ENCODE data around the gene TULP4.

Gene TULP4

DNA sequence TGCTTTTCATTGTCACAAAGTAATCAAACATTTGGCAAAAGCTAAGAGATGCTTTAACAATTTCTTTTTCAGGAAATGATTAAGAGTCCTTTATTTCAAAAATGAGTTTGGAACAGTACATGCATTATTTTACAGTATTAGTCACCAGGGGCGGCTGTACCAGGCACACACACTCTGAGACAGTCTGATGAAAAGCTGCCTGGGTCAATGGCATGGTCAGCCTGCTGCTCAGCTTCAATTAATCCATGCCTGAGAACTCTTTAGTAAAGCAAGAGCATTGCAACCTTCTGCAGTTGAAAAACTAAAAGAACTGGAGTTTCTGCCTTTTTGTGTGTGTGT is 105.5 kb downstream of the TULP4 start:
- no peak overlapping the region for H2AK5ac ChIP-seq (ENCODE audit: low read length, severe bottlenecking)
- peak; percentile 78 for DNase-seq
- WGBS, result 16% methylated on average over 1 of the region's 1 CpG
- no peak overlapping the region for H2AFZ ChIP-seq (ENCODE audit: low read depth, low read length)
- no peak overlapping the region for H3K23ac ChIP-seq (ENCODE audit: low read length in 2 of 2)
- H3K79me1 ChIP-seq (replicated peaks; ENCODE audit: low read length, poor library complexity, severe bottlenecking), result peaks cover 10% of the 10 kb centered on the region
- H2BK15ac ChIP-seq (ENCODE audit: low read depth, poor library complexity, severe bottlenecking), result no peak overlapping the region
- H3K27me3 ChIP-seq (ENCODE audit: control insufficient read depth in 1 of 2, insufficient read depth in 1 of 2, low read length in 2 of 2), result no peaks in the 10 kb centered on the region
- no peak overlapping the region for H3K9ac ChIP-seq (ENCODE audit: low read length)
- no peak overlapping the region for H2BK120ac ChIP-seq (ENCODE audit: low read depth, low read length)
- no peak overlapping the region for H3K4me3 ChIP-seq (ENCODE audit: insufficient read depth in 1 of 2, low read depth in 1 of 2, low read length in 2 of 2)
- no peak overlapping the region for H2BK5ac ChIP-seq (ENCODE audit: low read depth, low read length, poor library complexity, severe bottlenecking)
- H3K4me1 ChIP-seq (ENCODE audit: control insufficient read depth, insufficient read depth, low read depth, low read length), result peaks cover 3% of the 10 kb centered on the region
- no peak overlapping the region for H3K4me2 ChIP-seq (ENCODE audit: low read length, poor library complexity, severe bottlenecking)
- H3K4ac ChIP-seq (ENCODE audit: low read depth in 1 of 2, low read length in 2 of 2), result no peak overlapping the region
- H3K14ac ChIP-seq (ENCODE audit: low read length in 2 of 2), result no peak overlapping the region
- H2BK12ac ChIP-seq (ENCODE audit: low read length in 2 of 2), result no peak overlapping the region
- H4K8ac ChIP-seq (ENCODE audit: low read length), result no peak overlapping the region
- H3K9me3 ChIP-seq (ENCODE audit: control insufficient read depth, low read length), result peaks cover 8% of the 10 kb centered on the region
- no peak overlapping the region for H3K18ac ChIP-seq (ENCODE audit: low read depth in 1 of 2, low read length in 2 of 2)
- H3K36me3 ChIP-seq (ENCODE audit: control insufficient read depth in 1 of 2, insufficient read depth in 2 of 2, low read depth in 1 of 2, low read length in 2 of 2), result peaks cover 10 to 25% of the 10 kb centered on the region in 2 experiments
- H3K27ac ChIP-seq (ENCODE audit: low read length, poor library complexity, severe bottlenecking), result no peak overlapping the region
- no peak overlapping the region for H4K91ac ChIP-seq (ENCODE audit: low read length)

DNA sequence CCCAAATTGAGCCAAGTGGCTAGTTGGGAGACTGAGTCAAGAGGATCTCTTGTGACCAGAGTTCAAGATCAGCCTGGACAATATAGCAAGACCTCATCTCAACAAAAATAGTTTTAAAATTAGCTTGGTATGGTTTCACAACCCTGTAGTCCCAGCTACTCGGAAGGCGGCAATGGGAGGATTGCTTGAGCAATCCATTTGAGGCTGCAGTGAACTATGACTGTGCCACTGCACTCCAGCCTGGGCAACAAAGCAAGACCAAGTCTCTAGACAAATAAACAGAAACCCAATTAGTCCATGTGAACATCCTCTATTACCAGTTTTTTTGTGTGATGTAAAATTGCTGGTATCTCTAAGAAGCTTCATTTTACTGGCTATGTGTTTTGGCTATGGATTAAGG is 106.2 kb downstream of the TULP4 start:
- no peak overlapping the region for H2AK5ac ChIP-seq (ENCODE audit: low read length, severe bottlenecking)
- no peak overlapping the region for H3K23ac ChIP-seq (ENCODE audit: low read length in 2 of 2)
- H4K8ac ChIP-seq (ENCODE audit: low read length), result no peak overlapping the region
- 53% methylated on average over 2 of the region's 2 CpGs for WGBS
- peaks cover 8% of the 10 kb centered on the region for H3K9me3 ChIP-seq (ENCODE audit: control insufficient read depth, low read length)
- H3K9ac ChIP-seq (ENCODE audit: low read length), result no peak overlapping the region
- H3K4ac ChIP-seq (ENCODE audit: low read depth in 1 of 2, low read length in 2 of 2), result no peak overlapping the region
- no peak overlapping the region for H3K27ac ChIP-seq (ENCODE audit: low read length, poor library complexity, severe bottlenecking)
- H2BK12ac ChIP-seq (ENCODE audit: low read length in 2 of 2), result no peak overlapping the region
- H2AFZ ChIP-seq (ENCODE audit: low read depth, low read length), result no peak overlapping the region
- H2BK15ac ChIP-seq (ENCODE audit: low read depth, poor library complexity, severe bottlenecking), result no peak overlapping the region
- H3K27me3 ChIP-seq (ENCODE audit: control insufficient read depth in 1 of 2, insufficient read depth in 1 of 2, low read length in 2 of 2), result no peaks in the 10 kb centered on the region
- H3K18ac ChIP-seq (ENCODE audit: low read depth in 1 of 2, low read length in 2 of 2), result no peak overlapping the region
- H2BK5ac ChIP-seq (ENCODE audit: low read depth, low read length, poor library complexity, severe bottlenecking), result no peak overlapping the region
- peaks cover 6 to 21% of the 10 kb centered on the region in 2 experiments for H3K36me3 ChIP-seq (ENCODE audit: control insufficient read depth in 1 of 2, insufficient read depth in 2 of 2, low read depth in 1 of 2, low read length in 2 of 2)
- no peak overlapping the region for H2BK120ac ChIP-seq (ENCODE audit: low read depth, low read length)
- no peak overlapping the region for H3K14ac ChIP-seq (ENCODE audit: low read length in 2 of 2)
- H3K79me1 ChIP-seq (replicated peaks; ENCODE audit: low read length, poor library complexity, severe bottlenecking), result peaks cover 5% of the 10 kb centered on the region
- DNase-seq, result peak; percentile 66
- H3K4me3 ChIP-seq (ENCODE audit: insufficient read depth in 1 of 2, low read depth in 1 of 2, low read length in 2 of 2), result no peak overlapping the region
- H4K91ac ChIP-seq (ENCODE audit: low read length), result no peak overlapping the region
- H3K4me2 ChIP-seq (ENCODE audit: low read length, poor library complexity, severe bottlenecking), result no peak overlapping the region
- peaks cover 1% of the 10 kb centered on the region for H3K4me1 ChIP-seq (ENCODE audit: control insufficient read depth, insufficient read depth, low read depth, low read length)

DNA sequence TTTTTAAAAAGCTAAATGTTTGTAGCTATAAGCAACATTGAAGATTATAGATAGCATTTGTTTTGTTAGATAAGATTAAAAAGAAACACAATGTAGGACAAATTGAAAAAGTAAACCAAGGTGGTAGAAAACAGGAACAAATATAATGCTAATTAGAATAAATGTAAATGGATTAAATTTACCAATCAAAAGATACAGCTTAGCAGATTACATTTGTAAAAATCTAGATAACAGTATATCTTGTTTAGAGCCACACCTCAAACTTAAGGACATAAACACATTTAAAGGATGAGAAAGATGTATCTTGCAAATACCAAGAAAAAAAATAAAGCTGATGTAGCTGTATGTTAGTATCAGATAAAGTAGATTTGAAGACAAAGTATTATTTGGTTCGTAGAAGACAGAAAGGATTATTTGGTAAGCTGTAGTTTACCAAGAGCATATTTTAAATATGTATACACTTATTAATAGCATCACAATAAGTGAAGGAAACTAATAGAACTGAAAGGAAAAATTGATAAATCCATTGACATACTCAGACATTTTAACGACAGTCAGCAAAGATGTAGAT is 107.2 kb downstream of the TULP4 start:
- Histone ChIP-seq H4K91ac (ENCODE audit: low read length) (no peak overlapping the region), H2BK5ac (ENCODE audit: low read depth, low read length, poor library complexity, severe bottlenecking) (no peak overlapping the region), H3K36me3 (ENCODE audit: control insufficient read depth in 1 of 2, insufficient read depth in 2 of 2, low read depth in 1 of 2, low read length in 2 of 2) (peaks cover under 1 to 11% of the 10 kb centered on the region in 2 experiments), H3K9ac (ENCODE audit: low read length) (no peak overlapping the region), H4K8ac (ENCODE audit: low read length) (no peak overlapping the region), H3K27ac (ENCODE audit: low read length, poor library complexity, severe bottlenecking) (no peak overlapping the region), H2BK120ac (ENCODE audit: low read depth, low read length) (no peak overlapping the region), H3K79me1 (replicated peaks; ENCODE audit: low read length, poor library complexity, severe bottlenecking) (no peaks in the 10 kb centered on the region), H3K4me3 (ENCODE audit: insufficient read depth in 1 of 2, low read depth in 1 of 2, low read length in 2 of 2) (no peak overlapping the region), H3K18ac (ENCODE audit: low read depth in 1 of 2, low read length in 2 of 2) (no peak overlapping the region), H3K4ac (ENCODE audit: low read depth in 1 of 2, low read length in 2 of 2) (no peak overlapping the region), H3K4me2 (ENCODE audit: low read length, poor library complexity, severe bottlenecking) (no peak overlapping the region), H3K14ac (ENCODE audit: low read length in 2 of 2) (no peak overlapping the region), H2BK15ac (ENCODE audit: low read depth, poor library complexity, severe bottlenecking) (no peak overlapping the region), H3K23ac (ENCODE audit: low read length in 2 of 2) (no peak overlapping the region), H3K27me3 (ENCODE audit: control insufficient read depth in 1 of 2, insufficient read depth in 1 of 2, low read length in 2 of 2) (no peaks in the 10 kb centered on the region), H3K4me1 (ENCODE audit: control insufficient read depth, insufficient read depth, low read depth, low read length) (peaks cover 1% of the 10 kb centered on the region), H2BK12ac (ENCODE audit: low read length in 2 of 2) (no peak overlapping the region), H2AFZ (ENCODE audit: low read depth, low read length) (no peak overlapping the region), H3K9me3 (ENCODE audit: control insufficient read depth, low read length) (peaks cover 8% of the 10 kb centered on the region), H2AK5ac (ENCODE audit: low read length, severe bottlenecking) (no peak overlapping the region)
- 95% methylated on average over 2 of the region's 2 CpGs for WGBS
- no peak for DNase-seq

DNA sequence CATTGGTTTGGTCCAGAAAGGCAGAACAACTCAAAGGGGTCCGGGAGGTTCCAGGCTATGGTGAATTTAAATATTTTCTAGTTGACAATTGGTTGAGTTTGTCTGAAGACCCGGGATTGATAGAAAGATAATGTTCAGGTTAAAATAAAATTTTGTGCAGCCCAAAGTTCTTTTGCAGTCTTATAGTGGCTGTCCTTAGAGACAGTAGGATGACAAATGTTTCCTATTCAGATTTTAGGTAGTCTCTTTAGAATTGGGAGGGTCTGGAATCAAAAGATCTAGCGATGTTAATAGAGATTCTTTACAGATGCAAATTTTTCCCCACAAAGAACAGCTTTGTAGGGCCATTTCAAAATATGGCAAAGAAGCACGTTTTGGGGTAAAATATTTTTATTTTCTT is 109.1 kb downstream of the TULP4 start:
- no peak overlapping the region for H4K8ac ChIP-seq (ENCODE audit: low read length)
- H2AFZ ChIP-seq (ENCODE audit: low read depth, low read length), result no peak overlapping the region
- H3K4ac ChIP-seq (ENCODE audit: low read depth in 1 of 2, low read length in 2 of 2), result no peak overlapping the region
- H2BK12ac ChIP-seq (ENCODE audit: low read length in 2 of 2), result no peak overlapping the region
- H3K4me2 ChIP-seq (ENCODE audit: low read length, poor library complexity, severe bottlenecking), result no peak overlapping the region
- H3K9me3 ChIP-seq (ENCODE audit: control insufficient read depth, low read length), result peaks cover 8% of the 10 kb centered on the region
- WGBS, result 82% methylated on average over 4 of the region's 4 CpGs
- H3K4me1 ChIP-seq (ENCODE audit: control insufficient read depth, insufficient read depth, low read depth, low read length), result peaks cover 1% of the 10 kb centered on the region
- no peak overlapping the region for H3K9ac ChIP-seq (ENCODE audit: low read length)
- H3K79me1 ChIP-seq (replicated peaks; ENCODE audit: low read length, poor library complexity, severe bottlenecking), result no peaks in the 10 kb centered on the region
- no peak overlapping the region for H3K23ac ChIP-seq (ENCODE audit: low read length in 2 of 2)
- no peak overlapping the region for H3K18ac ChIP-seq (ENCODE audit: low read depth in 1 of 2, low read length in 2 of 2)
- peaks cover 0 to 5% of the 10 kb centered on the region in 2 experiments for H3K36me3 ChIP-seq (ENCODE audit: control insufficient read depth in 1 of 2, insufficient read depth in 2 of 2, low read depth in 1 of 2, low read length in 2 of 2)
- no peak overlapping the region for H3K27ac ChIP-seq (ENCODE audit: low read length, poor library complexity, severe bottlenecking)
- no peak overlapping the region for H2BK120ac ChIP-seq (ENCODE audit: low read depth, low read length)
- no peak overlapping the region for H4K91ac ChIP-seq (ENCODE audit: low read length)
- no peak overlapping the region for H2BK15ac ChIP-seq (ENCODE audit: low read depth, poor library complexity, severe bottlenecking)
- H3K27me3 ChIP-seq (ENCODE audit: control insufficient read depth in 1 of 2, insufficient read depth in 1 of 2, low read length in 2 of 2), result no peaks in the 10 kb centered on the region
- H3K14ac ChIP-seq (ENCODE audit: low read length in 2 of 2), result no peak overlapping the region
- H3K4me3 ChIP-seq (ENCODE audit: insufficient read depth in 1 of 2, low read depth in 1 of 2, low read length in 2 of 2), result no peak overlapping the region
- DNase-seq, result no peak
- no peak overlapping the region for H2BK5ac ChIP-seq (ENCODE audit: low read depth, low read length, poor library complexity, severe bottlenecking)
- H2AK5ac ChIP-seq (ENCODE audit: low read length, severe bottlenecking), result no peak overlapping the region
